NCI-H1105 treated with DMSO at 0.1 percent for 48 hours (cell line): ENCODE data around the gene SART3.
"Not testable (repeated sequence)": the region's sequence is repeated elsewhere in the genome, so short reads cannot be mapped to it uniquely, and the experiment has no call there.

Experiments
- DNase-seq: peaks from one replicate; lab custom pipeline; 2025; lab: John Stamatoyannopoulos, UW

Gene SART3

GRCh38 chr12:108563136-108563803 is 2.3 kb upstream of the SART3 start:
- peak; percentile 75 for DNase-seq

GRCh38 chr12:108562348-108563135 is 1.6 kb upstream of the SART3 start, which contains the start of gene ISCU:
TSS of gene ISCU (plus strand) at chr12:108562596. CDS start at chr12:108562623, 27 bp downstream.
- DNase-seq, result peak; percentile 94

GRCh38 chr12:108561852-108562347 is 927 bp upstream of the SART3 start:
- peak; percentile 56 for DNase-seq

- DNase-seq, result no peak
These were observed 652 bp downstream of the SART3 start for GRCh38 chr12:108560321-108560721.

GRCh38 chr12:108559748-108560147 is 1.2 kb downstream of the SART3 start:
- DNase-seq, result no peak

- DNase-seq, result no peak
These were observed 1.8 kb downstream of the SART3 start for GRCh38 chr12:108559007-108559655.

GRCh38 chr12:108555383-108555782 is 5.6 kb downstream of the SART3 start:
- not testable (repeated sequence) for DNase-seq

- DNase-seq, result no peak
These were observed 7.2 kb downstream of the SART3 start for GRCh38 chr12:108553799-108554198.

GRCh38 chr12:108551535-108551934 is 9.4 kb downstream of the SART3 start:
- no peak for DNase-seq

GRCh38 chr12:108548954-108549521 is 11.9 kb downstream of the SART3 start:
- no peak for DNase-seq

GRCh38 chr12:108547686-108548085 is 13.3 kb downstream of the SART3 start:
- DNase-seq, result no peak

- DNase-seq, result no peak
These were observed 17.3 kb downstream of the SART3 start for GRCh38 chr12:108543652-108544051.

GRCh38 chr12:108542320-108542719 is 18.7 kb downstream of the SART3 start:
- no peak for DNase-seq

- DNase-seq, result no peak
These were observed 22.3 kb downstream of the SART3 start for GRCh38 chr12:108538616-108539195.

GRCh38 chr12:108538146-108538545 is 22.8 kb downstream of the SART3 start:
- no peak for DNase-seq

GRCh38 chr12:108531929-108532848 is 28.8 kb downstream of the SART3 start:
- DNase-seq, result peak; percentile 93

GRCh38 chr12:108530161-108530560 is 30.8 kb downstream of the SART3 start:
- DNase-seq, result no peak

- DNase-seq, result no peak
These were observed 33.8 kb downstream of the SART3 start for GRCh38 chr12:108527166-108527496.

GRCh38 chr12:108526482-108527165 is 34.3 kb downstream of the SART3 start:
- DNase-seq, result no peak

- no peak for DNase-seq
These were observed 35.3 kb downstream of the SART3 start for GRCh38 chr12:108525681-108526080.
